WTC11 (cell line): ENCODE data around the gene MYO18B.

Experiments
- FOXK1 ChIP-seq: sonication (generic); formaldehyde crosslinking; IDR thresholded peaks from 2 replicates; pipeline ENCODE4 v1.8.0; 2022; ENCODE audit warnings: mild to moderate bottlenecking, moderate library complexity, missing genetic modification reagents
- ZNF121 ChIP-seq: sonication (generic); formaldehyde crosslinking; IDR thresholded peaks from 2 replicates; pipeline ENCODE4 v1.8.0; 2023; ENCODE audit warnings: missing genetic modification reagents
- ZNF232 ChIP-seq: sonication (generic); formaldehyde crosslinking; IDR thresholded peaks from 2 replicates; pipeline ENCODE4 v1.8.0; 2022; ENCODE audit warnings: mild to moderate bottlenecking, missing genetic modification reagents
- ZNF416 ChIP-seq: fragments of 250-450 bp; sonication (Bioruptor Pico); IDR thresholded peaks from 2 replicates; pipeline ENCODE4 v1.9.0; 2021; ENCODE audit warnings: mild to moderate bottlenecking, inconsistent platforms
- TF ChIP-seq, protein P1 (sequence below): fragments of 200-600 bp; IDR thresholded peaks from 2 replicates; pipeline ENCODE4 v1.8.0; 2022; ENCODE audit warnings: antibody characterized with exemption
- TF ChIP-seq, protein P2 (sequence below): sonication (generic); formaldehyde crosslinking; IDR thresholded peaks from 2 replicates; pipeline ENCODE4 v1.8.1; 2023; ENCODE audit warnings: mild to moderate bottlenecking, moderate library complexity, missing genetic modification reagents
- TF ChIP-seq, protein P3 (sequence below): sonication (generic); formaldehyde crosslinking; IDR thresholded peaks from 2 replicates; pipeline ENCODE4 v1.8.1; 2023; ENCODE audit warnings: mild to moderate bottlenecking, missing genetic modification reagents, moderate library complexity
- TF ChIP-seq, protein P4 (sequence below): sonication (generic); formaldehyde crosslinking; IDR thresholded peaks from 2 replicates; pipeline ENCODE4 v1.8.1; 2022; ENCODE audit warnings: missing genetic modification reagents, borderline replicate concordance

DNA sequence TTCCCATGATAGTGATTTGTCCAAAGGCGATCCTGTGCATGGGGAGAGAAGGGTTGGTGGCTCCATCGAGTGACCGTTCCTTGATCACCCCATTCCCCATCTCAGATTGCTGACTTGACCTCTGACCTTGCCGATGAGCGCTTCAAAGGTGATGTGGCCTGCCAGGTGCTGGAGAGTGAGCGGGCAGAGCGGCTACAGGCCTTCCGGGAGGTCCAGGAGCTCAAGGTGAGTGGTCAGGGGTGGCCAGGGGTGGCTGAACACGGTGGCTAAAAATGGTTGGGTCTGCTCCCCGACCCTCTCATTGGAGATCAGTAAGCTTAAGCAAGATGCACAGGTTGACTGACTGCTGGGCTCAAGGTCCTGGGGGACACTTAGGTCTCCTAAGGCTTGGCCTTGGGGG lies 148.7 kb downstream of the MYO18B start:
- TF ChIP-seq ZNF416 (no peak), ZNF232 (CRISPR knock-in tag) (no peak), FOXK1 (CRISPR knock-in tag) (no peak), ZNF121 (CRISPR knock-in tag) (no peak)
- TF ChIP-seq, protein P1, sequence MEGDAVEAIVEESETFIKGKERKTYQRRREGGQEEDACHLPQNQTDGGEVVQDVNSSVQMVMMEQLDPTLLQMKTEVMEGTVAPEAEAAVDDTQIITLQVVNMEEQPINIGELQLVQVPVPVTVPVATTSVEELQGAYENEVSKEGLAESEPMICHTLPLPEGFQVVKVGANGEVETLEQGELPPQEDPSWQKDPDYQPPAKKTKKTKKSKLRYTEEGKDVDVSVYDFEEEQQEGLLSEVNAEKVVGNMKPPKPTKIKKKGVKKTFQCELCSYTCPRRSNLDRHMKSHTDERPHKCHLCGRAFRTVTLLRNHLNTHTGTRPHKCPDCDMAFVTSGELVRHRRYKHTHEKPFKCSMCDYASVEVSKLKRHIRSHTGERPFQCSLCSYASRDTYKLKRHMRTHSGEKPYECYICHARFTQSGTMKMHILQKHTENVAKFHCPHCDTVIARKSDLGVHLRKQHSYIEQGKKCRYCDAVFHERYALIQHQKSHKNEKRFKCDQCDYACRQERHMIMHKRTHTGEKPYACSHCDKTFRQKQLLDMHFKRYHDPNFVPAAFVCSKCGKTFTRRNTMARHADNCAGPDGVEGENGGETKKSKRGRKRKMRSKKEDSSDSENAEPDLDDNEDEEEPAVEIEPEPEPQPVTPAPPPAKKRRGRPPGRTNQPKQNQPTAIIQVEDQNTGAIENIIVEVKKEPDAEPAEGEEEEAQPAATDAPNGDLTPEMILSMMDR = no peak
- TF ChIP-seq, protein P2, sequence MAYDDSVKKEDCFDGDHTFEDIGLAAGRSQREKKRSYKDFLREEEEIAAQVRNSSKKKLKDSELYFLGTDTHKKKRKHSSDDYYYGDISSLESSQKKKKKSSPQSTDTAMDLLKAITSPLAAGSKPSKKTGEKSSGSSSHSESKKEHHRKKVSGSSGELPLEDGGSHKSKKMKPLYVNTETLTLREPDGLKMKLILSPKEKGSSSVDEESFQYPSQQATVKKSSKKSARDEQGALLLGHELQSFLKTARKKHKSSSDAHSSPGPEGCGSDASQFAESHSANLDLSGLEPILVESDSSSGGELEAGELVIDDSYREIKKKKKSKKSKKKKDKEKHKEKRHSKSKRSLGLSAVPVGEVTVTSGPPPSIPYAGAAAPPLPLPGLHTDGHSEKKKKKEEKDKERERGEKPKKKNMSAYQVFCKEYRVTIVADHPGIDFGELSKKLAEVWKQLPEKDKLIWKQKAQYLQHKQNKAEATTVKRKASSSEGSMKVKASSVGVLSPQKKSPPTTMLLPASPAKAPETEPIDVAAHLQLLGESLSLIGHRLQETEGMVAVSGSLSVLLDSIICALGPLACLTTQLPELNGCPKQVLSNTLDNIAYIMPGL (CRISPR knock-in tag) = no peak
- TF ChIP-seq, protein P3, sequence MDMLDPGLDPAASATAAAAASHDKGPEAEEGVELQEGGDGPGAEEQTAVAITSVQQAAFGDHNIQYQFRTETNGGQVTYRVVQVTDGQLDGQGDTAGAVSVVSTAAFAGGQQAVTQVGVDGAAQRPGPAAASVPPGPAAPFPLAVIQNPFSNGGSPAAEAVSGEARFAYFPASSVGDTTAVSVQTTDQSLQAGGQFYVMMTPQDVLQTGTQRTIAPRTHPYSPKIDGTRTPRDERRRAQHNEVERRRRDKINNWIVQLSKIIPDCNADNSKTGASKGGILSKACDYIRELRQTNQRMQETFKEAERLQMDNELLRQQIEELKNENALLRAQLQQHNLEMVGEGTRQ (CRISPR knock-in tag) = no peak
- TF ChIP-seq, protein P4, sequence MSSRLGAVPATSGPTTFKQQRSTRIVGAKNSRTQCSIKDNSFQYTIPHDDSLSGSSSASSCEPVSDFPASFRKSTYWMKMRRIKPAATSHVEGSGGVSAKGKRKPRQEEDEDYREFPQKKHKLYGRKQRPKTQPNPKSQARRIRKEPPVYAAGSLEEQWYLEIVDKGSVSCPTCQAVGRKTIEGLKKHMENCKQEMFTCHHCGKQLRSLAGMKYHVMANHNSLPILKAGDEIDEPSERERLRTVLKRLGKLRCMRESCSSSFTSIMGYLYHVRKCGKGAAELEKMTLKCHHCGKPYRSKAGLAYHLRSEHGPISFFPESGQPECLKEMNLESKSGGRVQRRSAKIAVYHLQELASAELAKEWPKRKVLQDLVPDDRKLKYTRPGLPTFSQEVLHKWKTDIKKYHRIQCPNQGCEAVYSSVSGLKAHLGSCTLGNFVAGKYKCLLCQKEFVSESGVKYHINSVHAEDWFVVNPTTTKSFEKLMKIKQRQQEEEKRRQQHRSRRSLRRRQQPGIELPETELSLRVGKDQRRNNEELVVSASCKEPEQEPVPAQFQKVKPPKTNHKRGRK = no peak
